GM13976 (cell line): ENCODE measurements around the gene FGFR2.

Experiments used
- DNase-seq: peaks from one replicate; pipeline ENCODE4 v3.0.0; 2012; ENCODE audit warnings: low spot score
- in situ Hi-C: fragments of 300-500 bp; cut with MboI; formaldehyde crosslinking; loops from one replicate; pipeline ENCODE4 v1.12.0; 2022; ENCODE audit warnings: low sequenced_read_pairs, mixed read lengths, inconsistent platforms; ENCODE audit not compliant: unreplicated experiment
- TF ChIP-seq, protein P1 (sequence below): IDR thresholded peaks from 2 replicates; pipeline ENCODE4 v1.5.1; 2012; ENCODE audit warnings: borderline replicate concordance, mild to moderate bottlenecking; ENCODE audit not compliant: insufficient read depth; ENCODE audit errors: extremely low read depth, missing control alignments, control extremely low read depth

The FGFR2 gene

DNA sequence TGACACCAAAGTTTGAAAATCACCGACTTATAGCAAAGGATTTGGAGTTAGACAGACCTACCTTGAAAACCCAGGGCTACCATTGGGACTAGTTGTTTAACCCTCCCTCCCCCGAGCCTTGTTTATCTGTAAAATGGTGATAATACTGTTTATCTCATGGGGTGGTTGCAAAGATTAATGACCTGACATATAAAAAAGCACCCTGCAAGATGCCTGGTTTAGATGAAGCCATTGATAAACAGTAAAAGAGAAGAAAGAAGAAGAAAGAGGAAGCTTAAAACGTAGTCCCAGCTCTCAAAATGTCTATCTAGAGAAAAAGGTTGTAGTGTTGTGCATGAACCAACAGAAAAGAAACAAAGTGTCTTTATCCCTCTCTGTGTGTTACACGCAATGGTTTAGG is 145.7 kb downstream of the FGFR2 start:
- in situ Hi-C loops: no loop called here
- no peak for DNase-seq
- TF ChIP-seq, protein P1, sequence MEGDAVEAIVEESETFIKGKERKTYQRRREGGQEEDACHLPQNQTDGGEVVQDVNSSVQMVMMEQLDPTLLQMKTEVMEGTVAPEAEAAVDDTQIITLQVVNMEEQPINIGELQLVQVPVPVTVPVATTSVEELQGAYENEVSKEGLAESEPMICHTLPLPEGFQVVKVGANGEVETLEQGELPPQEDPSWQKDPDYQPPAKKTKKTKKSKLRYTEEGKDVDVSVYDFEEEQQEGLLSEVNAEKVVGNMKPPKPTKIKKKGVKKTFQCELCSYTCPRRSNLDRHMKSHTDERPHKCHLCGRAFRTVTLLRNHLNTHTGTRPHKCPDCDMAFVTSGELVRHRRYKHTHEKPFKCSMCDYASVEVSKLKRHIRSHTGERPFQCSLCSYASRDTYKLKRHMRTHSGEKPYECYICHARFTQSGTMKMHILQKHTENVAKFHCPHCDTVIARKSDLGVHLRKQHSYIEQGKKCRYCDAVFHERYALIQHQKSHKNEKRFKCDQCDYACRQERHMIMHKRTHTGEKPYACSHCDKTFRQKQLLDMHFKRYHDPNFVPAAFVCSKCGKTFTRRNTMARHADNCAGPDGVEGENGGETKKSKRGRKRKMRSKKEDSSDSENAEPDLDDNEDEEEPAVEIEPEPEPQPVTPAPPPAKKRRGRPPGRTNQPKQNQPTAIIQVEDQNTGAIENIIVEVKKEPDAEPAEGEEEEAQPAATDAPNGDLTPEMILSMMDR: no peak

DNA sequence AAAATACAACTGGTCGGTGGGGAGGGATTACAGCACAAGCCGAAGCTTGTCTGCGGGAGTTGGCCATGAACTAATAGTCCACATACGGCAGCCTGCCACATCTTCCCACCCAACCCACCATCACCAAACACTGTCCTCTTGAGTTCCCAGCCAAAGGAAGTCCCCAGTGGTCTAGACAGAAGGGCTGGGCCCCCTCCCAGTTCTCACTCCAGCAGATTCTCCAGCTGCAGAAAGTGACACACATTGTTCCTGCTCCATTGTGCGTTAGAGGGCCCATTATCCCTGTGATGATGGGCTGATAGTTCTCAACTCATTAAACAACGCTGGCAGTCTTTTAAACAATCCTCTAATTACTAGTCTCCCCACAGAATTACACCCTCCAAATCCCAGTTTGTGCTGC is 148.0 kb downstream of the FGFR2 start:
- TF ChIP-seq, protein P1: no peak
- in situ Hi-C loops: no loop called here
- DNase-seq: no peak

DNA sequence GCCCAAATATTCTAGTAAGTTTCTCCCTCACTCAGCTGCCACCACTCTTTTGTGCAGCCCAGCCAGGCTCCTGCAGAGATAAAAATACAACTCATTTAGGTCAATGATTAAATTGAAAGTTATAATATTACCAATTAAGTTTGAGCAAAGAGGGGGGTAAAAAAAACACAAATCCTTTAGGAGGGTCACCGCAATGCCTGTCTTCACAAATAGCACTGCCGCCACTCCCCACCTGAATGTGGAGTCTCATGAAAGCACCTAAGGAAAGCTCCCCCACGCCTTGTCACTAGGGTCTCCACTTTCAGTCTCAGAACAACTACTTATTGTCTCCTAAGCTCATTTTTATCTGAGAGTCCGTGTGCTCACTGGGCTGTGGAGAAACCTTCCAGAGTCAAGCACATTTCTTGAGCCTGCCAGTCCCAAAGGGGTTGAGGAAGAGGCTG is 148.7 kb downstream of the FGFR2 start:
- TF ChIP-seq, protein P1: no peak
- in situ Hi-C loops: no loop called here
- no peak for DNase-seq

DNA sequence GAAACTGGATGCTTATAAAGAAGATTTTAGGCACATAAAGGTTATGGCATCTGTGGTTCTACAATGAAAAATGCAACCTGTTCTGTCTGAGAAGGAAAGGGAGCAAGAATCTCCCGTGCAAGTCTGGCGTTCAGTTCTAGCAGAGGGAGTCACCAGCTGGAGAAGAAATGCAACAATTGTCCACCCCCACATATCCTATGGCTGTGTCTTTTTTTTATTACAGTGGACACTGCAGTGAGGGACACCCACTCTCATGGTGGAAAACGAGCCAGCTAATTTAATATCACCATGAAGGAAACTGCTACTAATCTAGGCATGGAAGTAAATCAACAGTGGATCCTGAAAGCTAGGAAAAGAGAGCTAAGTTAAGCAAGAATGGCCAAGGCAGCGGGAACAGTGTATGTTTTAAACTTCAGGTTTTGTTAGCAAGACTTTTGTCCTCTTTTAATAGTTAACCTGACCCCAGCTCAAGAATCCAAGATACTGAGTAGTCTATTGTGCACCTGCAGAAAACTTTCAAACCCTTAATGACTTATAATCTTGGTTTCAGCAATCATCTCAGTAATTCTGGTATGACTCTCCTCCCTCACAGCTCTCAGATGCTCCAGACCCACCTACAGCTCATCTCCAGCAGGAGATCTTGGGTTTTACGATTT is 149.3 kb downstream of the FGFR2 start:
- in situ Hi-C loops: no loop called here
- no peak for DNase-seq
- TF ChIP-seq, protein P1: no peak

DNA sequence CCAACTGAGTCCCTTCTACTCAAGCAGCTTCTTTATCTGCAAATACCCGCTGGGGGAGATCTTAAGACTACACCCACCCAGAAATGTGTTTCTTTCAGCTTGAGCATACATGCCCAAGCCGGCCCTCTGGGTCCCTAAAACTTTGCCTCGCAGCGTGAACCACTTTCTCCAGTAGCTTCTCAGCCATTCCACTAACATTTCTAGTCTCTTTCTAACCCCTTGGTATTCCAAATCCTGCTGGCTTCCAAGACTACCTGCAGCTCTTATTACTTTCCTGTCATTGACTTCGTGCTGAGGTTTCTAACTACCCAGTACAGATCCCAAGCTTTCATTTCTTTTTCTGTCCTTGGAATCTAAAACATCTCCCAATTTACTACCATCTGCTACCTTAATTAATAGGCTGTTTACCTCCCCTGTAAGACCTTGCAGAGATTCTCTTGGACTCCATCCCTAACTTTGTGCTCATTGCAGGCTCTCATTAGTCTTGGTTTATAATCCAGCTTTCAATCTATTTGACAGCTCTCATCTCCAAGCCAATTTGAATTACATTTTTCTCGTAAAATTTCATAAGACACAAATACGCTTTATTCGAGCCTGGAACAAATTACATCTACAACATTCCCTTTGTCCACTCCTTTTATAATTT is 153.6 kb downstream of the FGFR2 start:
- in situ Hi-C loops: no loop called here
- no peak for DNase-seq
- TF ChIP-seq, protein P1: no peak

DNA sequence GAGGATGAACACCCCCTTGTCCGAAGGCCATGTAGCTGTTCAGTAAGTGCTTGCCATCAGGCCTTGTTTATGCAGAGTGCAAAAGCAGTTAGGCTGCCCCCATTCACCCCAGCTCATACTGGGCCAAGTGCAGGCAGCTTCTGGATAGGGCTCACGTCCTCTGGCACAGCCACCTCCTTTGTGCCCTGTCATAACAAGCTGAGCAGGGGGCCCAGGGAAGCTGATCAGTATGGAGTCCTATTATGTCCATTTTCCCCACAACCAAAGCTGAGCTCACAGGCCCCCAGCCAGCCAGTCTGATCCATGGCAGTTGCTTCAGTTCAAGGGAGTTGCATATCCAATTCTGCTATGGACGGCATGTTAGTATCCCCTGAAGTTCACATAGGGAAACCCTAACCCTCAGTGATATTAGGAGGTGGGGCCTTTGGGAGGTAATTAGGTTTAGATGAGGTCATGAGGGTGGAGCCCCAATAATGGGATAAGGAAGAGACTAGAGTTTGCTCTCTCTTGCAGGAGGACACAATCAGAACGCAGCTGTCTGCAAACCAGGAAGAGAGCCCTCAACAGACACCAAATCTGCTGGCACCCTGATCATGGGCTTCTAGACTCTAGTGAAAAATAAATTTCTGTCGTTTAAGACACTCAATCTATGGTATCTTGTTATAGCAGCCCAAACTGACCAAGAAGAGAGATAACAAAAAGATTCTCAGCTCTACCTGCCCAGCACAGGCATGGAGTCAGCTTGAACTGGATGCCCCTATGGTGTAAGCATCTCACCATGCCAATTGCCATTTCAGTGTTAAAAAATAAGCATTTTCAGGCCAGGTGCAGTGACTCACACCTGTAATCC is 155.9 kb downstream of the FGFR2 start:
- TF ChIP-seq, protein P1: no peak
- DNase-seq: no peak
- in situ Hi-C loops: no loop called here
